ENCODE data around the gene MZB1. TPM values are rescaled to one million over a fixed set of nuclear protein-coding genes. Genes with fewer than 3 reads are reported as not detected.
"Not testable (repeated sequence)": the region's sequence is repeated elsewhere in the genome, so short reads cannot be mapped to it uniquely, and the experiment has no call there.

Gene MZB1
- total RNA-seq, 1 experiment from 2014 or later, result not detected

GRCh38 chr5:139391570-139392323 is 2.0 kb upstream of the MZB1 start:
- peak; percentile 81 for DNase-seq (ENCODE audit: low spot score)

DNA sequence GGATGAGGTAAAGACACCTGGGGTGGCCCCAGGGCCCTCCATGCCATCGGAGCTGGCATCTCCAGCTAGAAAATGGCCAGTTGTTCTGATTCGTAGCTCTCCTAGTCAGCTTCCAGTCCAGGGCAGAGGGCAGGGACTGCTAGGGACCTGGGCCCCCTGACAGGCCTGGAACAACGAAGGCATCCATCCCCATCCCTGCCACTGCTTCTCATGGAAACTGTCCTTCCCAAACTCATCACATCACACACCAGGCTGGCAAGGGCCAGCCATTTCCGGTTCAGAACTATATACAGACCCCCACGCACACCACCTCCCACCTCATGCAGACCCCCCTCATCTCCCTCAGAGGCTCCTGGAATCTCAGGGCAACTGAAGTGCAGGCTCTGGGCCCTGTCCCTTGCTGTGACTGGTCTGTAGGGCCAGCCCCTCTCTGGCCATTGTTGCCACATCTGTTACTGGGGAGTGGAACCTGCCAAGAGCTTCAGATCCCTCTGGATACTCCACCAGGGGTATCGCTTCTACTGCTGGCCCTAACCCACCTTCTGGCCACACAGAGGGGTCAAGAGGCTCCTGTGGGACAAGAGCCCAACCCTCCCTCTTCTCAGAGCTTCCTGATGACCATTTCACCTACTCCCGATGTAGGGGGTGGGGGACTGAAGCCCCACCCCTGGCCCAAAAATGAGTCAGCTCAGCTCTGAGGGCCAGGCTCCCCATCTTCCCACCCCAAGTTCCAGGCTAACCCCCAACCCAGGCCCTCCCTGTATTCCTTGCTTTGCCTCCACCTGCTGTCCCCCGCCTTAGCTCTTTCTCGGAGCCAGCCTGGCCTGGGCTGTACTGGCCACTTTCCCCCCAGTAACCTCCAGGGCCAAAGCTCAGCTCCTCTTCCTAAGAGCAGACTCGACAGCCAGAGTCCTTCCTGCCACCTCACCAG is 1.2 kb upstream of the MZB1 start:
- DNase-seq (ENCODE audit: low spot score), result peak; percentile 30

DNA sequence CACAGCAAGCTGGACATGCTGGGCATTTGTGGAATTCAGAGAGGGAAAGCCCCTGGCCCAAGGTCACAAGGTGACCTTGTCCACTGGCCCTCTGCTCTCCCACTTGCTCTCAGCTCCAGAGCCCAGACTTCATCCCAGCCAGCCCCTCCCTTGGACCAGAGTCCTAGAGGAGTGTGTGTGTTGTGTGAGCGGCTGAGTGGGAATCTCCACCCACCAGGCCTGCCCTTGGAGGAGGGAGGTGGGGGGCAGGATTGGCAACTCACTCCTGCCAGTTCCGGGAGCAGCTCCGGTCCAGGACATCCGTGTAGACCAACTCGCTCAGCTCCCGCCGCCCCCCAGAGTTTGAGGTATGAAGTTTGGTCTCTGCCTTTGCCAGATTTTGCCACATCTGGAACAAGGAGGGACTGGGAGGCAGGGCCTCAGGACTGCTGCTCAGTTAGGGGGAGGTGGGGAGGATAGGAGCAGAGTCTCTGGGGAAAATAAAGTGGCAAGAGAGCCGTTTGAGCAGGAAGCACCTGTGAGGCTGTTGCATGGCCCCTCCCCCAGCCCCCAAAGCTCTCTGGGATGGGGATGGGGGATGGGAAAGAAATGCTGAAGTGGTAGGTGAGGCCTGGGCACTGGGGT is 1.4 kb downstream of the MZB1 start:
- DNase-seq (ENCODE audit: low spot score), result no peak

GRCh38 chr5:139387611-139388197 is 2.0 kb downstream of the MZB1 start:
- DNase-seq (ENCODE audit: low spot score), result no peak

GRCh38 chr5:139386956-139387355 is 2.8 kb downstream of the MZB1 start:
- not testable (repeated sequence) for DNase-seq (ENCODE audit: low spot score)

DNA sequence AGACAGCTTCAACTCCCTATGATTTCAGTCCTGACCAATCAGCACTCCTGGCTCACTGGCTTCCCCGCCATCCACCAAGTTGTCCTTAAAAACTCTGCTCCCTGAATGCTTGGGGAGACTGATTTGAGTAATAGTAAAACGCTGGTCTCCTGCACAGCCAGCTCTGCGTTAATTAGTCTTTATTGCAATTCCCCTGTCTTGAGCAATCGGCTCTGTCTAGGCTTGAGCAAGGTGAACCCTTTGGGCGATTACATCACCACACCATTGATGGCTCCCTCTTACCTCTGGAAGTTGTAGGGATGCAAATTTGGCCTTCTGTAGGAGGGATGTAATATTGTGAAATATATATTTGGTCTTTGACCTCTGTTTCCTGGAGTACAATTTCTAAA is 3.7 kb downstream of the MZB1 start:
- DNase-seq (ENCODE audit: low spot score), result no peak

- no peak for DNase-seq (ENCODE audit: low spot score)
Observed at GRCh38 chr5:139385061-139386049, 4.4 kb downstream of the MZB1 start.

- DNase-seq (ENCODE audit: low spot score), result no peak
Observed at GRCh38 chr5:139384591-139385051, 5.1 kb downstream of the MZB1 start.

GRCh38 chr5:139383993-139384590 is 5.6 kb downstream of the MZB1 start:
- no peak for DNase-seq (ENCODE audit: low spot score)

DNA sequence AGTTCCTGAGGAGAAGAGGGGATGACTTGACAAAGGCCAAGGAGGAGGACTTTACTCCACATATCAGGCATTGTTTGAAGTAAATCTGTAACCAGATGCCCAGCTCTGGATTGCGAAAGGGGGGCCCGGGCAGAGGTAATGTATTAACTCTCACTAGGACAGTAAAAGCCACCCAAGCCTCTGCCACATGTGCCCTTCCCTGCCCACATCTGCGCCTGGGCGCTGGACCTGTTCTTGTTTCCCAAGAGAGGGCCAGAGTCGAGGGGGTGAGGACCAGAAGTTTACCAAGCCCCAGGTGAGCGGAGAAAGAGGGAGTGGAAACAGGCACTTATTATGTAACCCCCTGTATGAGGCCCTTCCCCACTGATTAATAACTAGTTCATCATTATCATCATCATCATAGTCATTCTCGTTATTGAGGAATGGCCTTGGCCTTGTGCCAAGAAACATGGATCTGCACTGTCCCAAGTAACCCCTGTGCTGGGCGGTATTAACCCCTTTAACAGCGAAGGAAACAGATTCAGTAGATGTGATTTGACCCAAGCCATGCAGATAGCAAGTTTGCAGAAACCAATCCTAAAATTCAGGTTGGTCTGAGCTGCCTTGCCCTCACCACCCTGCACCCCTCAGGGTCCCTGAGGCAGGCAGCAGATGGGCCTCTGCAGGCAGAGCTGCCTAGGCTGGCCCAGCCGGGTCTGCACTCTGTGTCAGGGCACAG is 6.3 kb downstream of the MZB1 start, which contains the start of gene SLC23A1:
SLC23A1 (minus strand) TSS at position 23 of the 718 bp plus-strand sequence. CDS start 44 bp downstream, outside the sequence.
- DNase-seq (ENCODE audit: low spot score), result no peak

DNA sequence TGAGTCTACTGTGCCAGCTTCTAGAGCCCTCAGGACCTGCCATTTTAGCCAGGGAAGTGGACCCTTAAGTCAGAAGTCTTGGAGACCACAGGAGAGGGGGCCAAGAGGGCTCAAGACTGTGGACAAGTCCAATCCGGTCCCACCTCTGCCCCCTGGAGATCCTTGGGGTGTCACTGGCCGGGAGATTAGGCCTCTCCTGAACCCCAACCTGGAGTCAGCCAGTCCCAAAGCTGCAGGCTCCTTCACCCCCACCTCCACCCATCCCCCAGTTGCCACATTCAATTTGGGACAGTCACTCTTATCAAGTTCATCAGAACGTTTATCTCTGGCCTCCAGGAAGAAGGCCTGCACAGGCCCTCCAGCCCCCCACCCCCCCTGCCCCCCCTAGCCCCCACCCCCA is 6.9 kb downstream of the MZB1 start:
- DNase-seq (ENCODE audit: low spot score), result no peak

- no peak for DNase-seq (ENCODE audit: low spot score)
Observed at GRCh38 chr5:139381837-139382761, 7.6 kb downstream of the MZB1 start.

- no peak for DNase-seq (ENCODE audit: low spot score)
Observed at GRCh38 chr5:139379626-139380449, 9.9 kb downstream of the MZB1 start.

GRCh38 chr5:139378941-139379361 is 10.8 kb downstream of the MZB1 start:
- DNase-seq (ENCODE audit: low spot score), result no peak

GRCh38 chr5:139378101-139378825 is 11.4 kb downstream of the MZB1 start:
- no peak for DNase-seq (ENCODE audit: low spot score)

DNA sequence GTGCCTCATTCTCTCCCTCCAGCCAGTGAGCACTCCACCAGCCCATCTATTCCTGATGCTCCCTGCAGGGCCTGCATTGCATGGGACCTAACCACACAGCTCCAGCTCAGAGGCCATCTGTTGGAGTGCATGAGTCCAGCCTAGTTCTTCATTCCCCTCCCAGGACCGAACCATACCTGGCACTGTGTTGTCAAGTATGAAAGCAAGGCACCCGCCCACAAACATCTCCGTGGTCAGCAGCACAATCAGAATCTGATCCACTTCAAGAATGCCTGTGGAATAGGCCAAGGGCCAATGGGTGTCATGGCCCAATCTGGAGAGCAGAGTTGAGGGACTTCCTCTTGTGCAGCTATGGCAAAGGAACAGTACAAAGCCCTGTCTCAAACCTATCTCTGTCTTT is 12.5 kb downstream of the MZB1 start:
- DNase-seq (ENCODE audit: low spot score), result no peak

DNA sequence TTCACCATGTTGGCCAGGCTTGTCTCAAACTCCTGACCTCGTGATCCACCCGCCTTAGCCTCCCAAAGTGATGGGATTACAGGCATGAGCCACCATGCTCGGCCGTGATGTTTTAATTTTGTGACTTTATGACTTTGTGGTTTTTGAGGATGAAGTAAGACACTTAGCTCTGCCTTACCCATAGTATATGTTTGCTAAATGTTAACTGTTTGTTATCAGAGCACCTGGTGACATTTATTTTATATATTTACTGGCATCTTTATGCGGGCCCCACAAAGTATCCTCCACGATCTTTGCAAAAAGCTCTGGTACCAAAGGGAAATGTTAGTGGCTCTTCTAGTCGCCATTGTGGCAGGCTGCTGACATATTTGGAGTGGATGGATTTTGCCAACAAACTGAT is 13.3 kb downstream of the MZB1 start:
- no peak for DNase-seq (ENCODE audit: low spot score)
